ENCODE data around the gene ARVCF.

GRCh38 chr22:19982991-19983578, 33.5 kb downstream of the ARVCF start:
- no peak for TF ChIP-seq CTCF (IDR thresholded peaks at IDR 0.05)
- no peak for TF ChIP-seq POLR2A (IDR thresholded peaks at IDR 0.05)
